Stimulated activated CD8-positive, alpha-beta memory T cell treated with anti-CD3 and anti-CD28 coated beads, Interleukin-4, amount 100 ng/mL, for 4 hours (primary cell): ENCODE measurements around the gene FILIP1.
"Not testable (repeated sequence)": the region's sequence is repeated elsewhere in the genome, so short reads cannot be mapped to it uniquely, and the experiment has no call there.

Experiments
- DNase-seq, 2 donors: peaks; one replicate each; pipeline ENCODE4 v3.0.0-alpha.2; 2020; ENCODE audit warnings: low read depth in 2 of 2, low spot score in 1 of 2

Gene FILIP1

DNA sequence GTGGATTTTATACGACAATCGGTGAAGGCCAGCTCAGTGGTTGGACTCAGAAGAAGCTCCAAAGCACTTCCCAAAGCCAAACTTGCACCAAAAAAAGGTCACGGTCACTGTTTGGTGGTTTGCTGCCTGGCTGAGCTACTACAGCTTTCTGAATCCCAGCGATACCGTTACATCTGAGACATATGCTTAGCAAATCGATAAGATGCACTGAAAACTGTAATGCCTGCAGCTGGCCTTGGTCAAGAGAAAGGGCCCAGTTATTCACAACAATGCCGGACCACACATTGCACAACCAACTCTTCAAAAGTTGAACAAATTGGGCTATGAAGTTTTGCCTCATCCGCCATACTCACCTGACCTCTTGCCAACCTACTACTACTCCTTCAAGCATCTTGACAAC is 70.2 kb downstream of the FILIP1 start:
- no peak for DNase-seq

DNA sequence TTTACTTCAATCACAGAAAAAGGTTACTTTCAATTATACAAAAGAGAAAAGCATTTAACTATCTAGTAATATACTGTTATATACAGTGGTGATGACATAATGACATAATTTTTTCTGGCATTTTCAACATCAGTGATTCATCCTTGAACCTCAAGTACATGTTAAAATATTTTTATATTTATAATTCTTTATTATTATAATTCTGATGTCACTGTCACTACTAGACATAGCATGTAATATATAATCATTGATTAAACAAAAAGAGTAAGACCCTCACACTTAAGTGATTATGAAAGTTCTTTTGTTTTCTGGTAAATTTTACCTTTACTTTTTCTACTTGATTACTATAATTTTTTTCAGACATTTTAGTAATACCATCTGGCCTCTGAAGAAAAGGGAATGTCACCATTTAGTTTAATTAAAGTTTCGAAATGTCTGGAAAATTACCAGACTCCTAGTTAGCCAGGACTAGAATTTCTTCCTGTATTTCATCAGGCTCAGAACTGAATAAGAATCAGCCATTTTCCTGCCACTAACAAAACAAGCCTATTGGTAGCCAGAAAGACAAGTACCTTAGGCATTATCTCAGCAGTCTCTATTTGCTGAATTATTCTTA is 71.5 kb downstream of the FILIP1 start:
- no peak for DNase-seq

DNA sequence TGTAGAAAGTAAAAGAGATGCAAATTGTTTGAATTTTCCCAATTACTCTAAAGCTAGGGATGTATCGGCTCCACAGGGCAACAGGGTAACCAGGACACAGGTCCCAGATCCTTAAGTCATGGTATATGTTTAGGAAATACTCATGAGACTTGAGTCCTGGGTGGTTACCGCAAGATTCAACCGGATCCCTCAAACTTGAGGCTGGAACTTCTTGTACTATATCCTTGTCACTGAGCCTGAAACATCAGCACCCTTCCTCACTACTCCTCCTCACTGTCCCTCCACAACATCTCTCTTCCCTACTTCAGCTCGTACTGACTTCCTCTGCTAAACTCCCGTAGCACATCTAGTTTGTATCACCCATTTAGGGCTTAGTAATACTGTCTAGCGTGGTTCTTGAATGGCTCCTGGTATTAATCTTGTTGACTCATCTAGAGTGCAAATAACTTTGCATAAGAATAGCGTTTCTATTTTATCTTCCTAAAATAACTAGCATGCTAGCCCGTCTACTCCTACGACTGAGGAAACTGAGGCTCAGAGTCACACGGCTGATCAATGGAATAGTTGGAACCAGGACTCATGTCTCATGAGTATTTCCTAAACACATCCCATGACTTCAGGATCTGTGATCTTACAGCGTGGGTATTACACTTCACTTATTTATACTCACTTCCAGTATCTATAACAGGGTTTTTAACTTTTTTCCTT is 72.1 kb downstream of the FILIP1 start:
- DNase-seq = no peak

DNA sequence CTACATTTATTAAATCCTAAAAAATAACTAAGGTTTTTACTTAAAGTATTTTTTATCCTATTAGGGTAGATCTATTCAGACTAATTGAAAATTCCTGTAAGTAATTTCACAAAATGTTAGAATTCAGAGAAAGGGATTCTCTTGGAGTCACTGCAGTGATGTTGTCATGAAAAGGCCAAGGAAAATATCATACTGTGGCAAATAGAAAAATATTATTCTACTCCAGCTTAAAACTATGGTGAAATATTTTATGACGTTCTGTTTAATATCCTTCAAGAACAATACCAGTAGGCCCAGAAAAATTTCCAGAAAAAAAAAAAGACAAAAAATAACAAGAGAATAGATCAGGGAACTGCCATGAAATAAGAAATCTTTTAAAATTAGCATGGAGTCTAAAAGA is 73.6 kb downstream of the FILIP1 start:
- no peak for DNase-seq

DNA sequence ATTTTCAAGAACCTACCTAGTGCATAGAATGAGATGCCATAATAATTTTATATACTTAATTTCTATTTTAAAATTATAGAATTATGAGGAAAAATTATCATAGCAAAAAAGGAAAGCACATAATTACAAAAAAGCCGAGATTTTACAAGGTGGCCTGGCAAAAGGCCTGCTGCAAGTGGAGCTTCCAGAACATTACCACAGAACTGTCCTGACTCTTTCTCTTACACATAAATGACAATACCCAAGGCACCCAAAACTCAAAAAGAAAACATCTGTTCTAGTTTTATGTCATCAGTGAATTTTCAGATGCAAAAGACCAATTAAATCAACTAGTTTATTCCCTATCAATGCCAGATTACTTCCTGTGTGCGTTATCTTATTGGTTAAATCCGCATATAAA is 74.2 kb downstream of the FILIP1 start:
- DNase-seq = no peak

DNA sequence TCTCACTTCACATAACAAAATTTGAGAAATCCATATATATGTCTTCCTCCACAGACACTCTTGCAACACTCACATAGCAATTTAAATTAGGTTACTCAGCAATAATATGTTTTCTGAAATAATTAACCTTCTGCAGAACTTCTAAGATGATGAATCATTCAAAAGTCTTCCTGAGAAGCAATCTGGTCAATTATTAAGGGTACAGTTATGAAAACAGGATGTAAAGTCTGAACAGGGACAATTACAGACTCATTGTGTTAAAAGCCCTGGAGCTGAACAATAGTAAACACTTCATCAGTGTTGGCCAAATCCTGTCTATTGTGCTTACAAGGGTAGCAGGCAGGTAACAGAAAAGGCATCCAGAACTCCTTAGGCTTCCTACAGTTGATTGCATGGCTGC is 75.4 kb downstream of the FILIP1 start:
- DNase-seq = no peak

DNA sequence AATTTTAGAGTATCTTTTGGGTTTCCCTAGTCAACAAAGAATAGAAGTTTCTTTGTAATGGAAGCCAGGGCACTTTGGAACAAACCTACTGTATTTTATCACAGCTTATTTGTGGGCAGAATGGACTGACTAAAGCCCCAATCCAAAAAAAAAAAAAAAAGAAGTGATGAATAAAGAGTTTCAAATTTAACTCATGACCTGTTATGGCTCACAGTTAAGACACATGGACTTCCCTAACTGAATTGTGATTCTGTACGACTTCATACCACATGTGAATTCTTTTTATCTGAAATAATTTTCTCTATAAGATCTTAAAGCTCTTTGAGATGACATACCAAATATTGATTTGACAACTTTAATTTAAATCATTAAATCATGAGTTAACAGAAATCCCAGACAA is 77.2 kb downstream of the FILIP1 start:
- DNase-seq = no peak

DNA sequence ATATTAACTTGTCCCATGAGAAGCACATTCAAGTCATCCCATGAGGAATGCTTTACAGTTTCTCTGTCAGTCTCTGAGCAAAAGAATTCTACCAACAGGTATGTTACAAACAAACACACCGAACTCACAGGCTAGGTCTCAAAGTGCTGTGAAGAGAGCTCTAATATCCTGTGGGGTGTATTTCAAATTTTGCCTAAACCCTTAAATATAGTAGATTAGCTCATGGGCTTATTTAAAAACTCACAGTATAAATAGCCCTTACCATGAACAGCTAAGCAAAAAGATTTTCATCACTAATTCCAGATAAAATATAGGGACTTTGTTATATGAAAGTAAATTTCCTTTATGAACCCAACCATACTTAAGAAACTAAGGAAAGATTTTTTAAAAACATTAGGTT is 77.8 kb downstream of the FILIP1 start:
- DNase-seq = no peak

DNA sequence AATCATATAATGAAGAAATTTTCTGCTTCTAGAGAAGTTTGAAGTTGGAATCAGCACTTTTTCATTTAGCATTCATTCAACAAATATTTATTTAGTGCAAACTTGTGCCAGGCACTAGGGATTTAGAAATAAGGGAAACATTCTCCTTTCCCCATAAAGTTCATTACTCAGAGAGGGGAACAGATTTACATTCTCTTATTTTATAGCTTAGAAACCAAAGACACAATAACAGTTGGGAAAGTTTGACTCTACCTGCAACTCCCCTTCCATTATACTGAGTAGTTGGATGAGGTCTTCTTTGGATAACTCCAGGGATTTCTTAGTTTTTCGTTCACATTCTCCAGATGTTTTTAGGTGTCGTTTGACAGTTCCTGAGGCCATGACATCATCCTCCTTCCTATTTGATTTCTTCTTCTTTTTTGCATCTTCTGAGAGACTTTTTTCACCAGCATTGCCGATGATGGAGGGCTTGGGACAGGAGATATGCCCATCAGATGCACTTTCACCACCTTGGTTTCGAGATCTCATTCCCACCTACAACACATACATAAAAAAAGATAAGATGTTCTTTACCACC is 79.1 kb downstream of the FILIP1 start:
- DNase-seq = no peak

DNA sequence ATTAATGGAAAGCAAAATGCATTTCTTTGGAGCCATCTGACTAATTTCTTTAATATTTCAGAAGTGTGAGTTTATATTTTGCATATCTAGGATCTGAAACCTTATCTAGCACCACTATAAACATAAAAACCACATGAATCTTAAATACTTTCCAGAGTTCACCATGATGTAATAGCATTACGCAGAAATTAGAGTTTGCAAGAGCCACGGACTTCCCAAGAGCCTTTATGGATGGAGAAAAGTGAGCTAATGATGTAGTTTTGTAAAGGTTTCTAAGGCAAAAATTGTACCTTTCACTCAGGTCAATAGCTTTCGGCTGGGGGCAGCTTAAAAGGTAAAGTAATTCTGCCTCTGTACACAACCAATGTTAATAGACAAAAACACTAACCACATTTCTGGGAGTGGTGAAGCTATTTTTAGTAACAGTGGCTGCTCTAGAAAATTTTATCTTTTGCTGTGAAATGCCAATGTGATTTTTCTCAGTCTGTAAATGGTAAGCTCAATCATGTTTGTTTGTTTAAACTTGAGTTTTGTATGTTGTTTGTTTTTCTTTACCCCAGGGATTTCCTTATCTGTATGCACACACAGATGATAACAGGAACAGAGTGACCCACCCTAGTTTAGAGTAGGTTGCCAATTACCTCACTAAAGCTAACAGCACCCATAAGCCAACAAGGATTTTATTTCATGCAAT is 80.5 kb downstream of the FILIP1 start:
- DNase-seq = no peak

DNA sequence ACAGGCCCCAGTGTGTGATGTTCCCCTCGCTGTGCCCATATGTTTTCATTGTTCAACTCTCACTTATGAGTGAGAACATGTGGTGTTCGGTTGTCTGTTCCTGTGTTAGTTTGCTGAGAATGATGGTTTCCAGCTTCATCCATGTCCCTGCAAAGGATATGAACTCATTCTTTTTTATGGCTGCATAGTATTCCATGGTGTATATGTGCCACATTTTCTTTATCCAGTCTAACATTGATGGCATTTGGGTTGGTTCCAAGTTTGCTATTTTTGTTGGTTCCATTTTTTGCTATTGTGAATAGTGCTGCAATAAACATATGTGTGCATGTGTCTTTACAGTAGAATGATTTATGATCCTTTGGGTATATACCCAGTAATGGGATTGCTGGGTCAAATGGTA is 83.0 kb downstream of the FILIP1 start:
- not testable (repeated sequence) for DNase-seq

DNA sequence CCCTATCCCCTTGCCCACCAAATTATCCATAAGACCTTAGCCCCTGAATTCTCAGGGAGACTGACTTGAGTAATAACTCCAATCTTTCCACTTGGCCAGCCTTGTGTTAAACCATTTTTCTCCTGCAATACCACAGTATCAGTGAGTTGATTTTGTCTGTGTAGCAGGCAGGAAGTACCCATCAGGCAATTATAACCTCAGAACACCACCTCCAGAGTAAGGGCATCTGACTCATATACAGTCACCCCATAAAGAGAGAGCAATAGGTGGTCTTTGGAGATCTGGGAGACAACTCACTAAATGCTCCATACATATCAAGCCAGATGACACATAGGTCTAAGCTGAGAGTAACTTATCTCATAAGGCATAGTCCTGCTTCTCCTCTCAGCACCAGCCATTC is 83.7 kb downstream of the FILIP1 start:
- DNase-seq = no peak

DNA sequence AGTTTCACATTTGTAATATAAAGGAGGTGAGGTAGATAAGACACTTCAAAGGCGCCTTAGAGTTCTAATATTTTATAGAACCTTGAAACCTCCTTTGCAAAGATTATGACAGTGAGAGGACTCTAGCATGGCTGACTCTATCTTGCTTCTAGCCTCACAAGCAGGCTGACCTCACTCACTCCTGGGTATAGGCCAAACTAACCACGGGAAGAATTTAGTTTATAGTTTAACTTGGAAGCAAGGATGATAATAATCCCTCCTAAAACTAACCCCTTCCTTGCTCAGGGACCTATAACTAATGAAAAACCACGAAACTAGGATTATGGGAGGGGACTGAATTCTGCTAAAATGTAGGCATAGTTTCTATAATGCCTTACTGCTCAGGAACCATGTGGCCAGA is 84.3 kb downstream of the FILIP1 start:
- DNase-seq = no peak

DNA sequence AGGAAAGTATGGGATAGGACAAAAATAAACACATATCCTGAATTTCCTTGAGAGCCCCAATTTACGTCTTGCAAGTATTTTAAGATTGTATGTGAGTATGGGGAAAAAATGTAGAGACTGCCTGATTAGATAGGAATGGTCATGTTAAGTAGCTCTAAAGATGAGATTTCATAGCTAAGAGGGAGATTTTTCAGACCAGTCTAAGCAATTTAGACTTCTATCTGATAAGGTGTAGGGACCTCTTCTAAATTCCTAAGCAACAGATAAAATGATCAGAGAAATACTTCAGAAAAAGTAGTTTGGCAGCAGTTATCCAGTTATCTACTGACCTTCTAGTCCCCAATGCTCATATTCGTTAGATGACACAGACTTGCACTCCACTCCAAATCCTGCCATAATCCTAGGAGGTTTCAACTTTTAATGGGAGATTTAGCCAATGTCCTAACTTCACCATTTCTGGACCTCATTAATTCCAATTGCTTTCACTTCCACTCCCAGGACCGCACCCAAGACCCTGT is 90.0 kb downstream of the FILIP1 start:
- DNase-seq = no peak

DNA sequence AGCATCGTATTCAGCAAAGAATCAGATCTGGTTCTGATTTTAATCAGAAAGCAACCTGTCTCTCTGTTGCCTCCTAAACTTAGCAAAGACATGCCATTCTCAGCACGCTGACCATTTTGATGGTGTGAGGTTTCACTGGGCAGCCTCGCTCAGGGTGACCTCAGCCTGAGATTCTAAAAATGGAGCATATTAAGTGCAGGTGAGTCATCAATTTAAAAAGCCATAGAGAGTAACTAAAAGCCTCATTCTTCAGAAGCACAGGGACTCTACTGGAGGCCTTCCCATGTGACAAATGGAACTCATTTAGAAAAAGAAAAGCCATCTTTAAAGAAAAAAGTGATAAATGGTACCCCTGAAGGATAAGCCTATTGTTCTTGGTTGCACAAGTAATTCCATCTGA is 91.3 kb downstream of the FILIP1 start:
- DNase-seq = no peak

DNA sequence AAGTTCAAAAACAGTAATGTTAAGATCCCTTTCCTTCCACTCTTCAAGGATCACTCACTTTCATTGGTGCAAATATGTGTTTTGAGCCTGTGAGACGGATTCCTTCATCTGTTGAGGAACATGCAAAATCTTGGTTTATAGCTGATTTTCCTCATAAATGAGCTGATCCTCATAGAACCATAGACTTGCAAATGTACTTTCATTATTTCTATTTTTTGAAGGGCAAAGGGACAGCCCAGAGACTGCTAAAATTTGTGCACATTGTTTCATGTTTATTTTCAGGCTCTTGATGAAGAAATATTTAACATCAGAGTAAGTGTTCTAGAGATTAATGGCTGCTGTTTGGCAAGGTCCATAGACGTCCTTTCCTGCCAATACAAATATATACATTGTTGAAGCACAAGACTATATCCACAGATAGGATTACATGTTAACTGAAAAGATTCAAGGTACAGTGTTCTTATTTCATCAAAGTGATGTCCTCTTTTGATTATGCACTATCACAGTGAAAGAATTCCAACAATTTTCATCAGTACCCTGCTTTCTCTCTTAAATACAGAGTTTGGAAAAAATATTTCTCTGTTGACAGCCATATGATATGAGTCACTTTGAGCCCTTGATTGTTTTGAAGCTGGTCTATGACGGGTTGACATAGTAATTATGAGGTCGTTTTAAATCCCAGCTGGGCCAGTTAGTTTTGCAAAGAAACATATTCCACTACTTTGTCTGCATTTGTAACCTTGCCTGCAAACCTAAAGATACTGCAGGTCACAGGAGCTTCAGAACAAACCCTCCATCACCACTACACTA is 95.7 kb downstream of the FILIP1 start:
- no peak for DNase-seq

DNA sequence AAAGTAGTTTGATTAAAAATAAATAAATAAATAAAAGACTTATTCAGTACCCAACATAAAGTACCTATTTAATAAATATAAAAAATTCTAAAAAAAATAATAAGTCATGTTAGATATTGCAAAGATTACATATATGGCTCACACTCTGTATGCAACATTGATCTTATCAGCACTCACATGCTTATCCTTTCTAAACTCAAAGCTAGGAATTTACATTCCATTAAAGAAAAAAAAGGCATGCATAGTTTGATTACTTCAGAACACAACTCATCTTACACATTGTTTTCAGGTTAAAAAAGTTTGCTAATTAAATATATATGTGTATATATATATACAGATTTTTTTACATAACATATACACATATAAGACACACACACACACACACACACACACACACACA is 96.4 kb downstream of the FILIP1 start:
- no peak for DNase-seq

DNA sequence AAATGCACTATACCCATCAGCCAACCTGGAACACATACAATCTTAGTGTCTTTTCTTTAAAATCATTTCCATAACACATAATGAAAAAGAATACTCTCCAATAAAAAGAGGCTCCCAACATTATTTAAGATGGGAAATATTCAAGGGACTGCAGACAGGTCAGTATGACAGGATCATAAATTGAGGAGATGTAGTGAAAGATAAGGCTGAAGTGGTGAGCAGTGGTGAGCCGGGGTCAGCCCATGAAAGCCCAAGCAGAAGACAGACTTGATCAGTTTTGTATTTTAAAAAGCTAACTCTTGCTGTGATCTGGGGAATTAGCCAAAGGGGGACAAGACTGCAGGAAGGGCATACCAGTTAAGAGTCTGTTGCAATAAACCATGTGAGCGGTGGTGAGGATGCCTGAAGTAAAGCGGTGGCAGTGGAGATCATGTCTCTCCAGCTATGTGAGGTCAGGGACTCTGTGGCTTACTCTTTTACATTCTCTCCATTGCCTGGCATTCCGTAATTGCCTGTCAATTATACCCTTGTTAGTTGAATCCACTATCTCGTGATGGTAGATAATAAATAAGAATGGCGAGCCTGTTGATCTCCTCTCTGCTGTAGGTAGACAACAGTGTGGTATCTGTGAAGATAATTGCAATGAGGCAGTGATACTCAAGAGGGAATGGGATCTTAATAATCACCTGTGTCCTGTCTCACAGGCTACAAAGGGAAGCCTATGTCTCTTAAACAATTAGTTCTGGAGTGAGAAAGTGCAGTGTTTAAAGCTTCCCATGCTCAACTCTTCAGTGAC is 97.4 kb downstream of the FILIP1 start:
- no peak for DNase-seq

DNA sequence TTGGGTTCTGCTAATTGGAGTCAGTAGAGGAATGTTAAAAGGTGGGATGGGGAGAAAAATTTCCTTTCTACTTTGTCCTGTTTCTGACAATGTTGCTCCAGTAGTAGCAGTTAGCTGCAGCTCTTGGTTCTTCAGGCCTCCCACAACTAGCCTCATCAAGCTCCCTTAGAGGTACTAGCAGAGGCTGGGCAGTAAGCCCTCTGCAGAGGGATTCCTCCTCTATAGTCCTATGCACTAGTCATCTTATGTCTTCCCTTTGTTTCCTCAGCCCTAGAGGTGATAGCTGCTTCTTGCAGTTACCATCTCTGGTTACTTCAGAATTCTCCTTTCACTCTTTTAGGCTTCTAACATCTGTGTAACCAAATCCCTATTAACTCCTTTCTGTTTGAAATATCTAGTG is 99.8 kb downstream of the FILIP1 start:
- DNase-seq = no peak

DNA sequence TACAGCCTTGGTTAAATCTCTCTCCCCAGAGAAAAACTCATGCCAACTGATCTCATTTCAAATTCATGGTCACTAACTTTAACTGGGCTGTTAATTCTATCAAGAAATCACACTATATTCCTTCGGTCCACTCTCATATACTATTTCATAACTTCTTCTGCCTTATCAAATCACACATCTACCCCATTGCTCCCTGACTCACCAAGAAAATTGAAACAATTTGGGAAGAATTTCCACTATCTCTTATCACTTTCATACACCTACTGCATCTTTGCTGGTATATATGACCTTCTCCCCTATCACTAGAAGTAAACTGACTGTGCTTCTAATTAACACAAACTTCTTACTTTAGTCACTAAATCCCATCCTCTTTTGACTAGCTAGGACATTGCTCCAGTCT is 102.3 kb downstream of the FILIP1 start:
- no peak for DNase-seq
